ENCODE data around the gene FBXL20.
"Not testable (repeated sequence)": the region's sequence is repeated elsewhere in the genome, so short reads cannot be mapped to it uniquely, and the experiment has no call there.

The FBXL20 gene

GRCh38 chr17:39332092-39332491, 69.3 kb downstream of the FBXL20 start:
- no peak for DNase-seq (ENCODE audit: low read depth)

- DNase-seq (ENCODE audit: low read depth), result no peak
These were observed 72.6 kb downstream of the FBXL20 start for GRCh38 chr17:39328815-39329214.

DNA sequence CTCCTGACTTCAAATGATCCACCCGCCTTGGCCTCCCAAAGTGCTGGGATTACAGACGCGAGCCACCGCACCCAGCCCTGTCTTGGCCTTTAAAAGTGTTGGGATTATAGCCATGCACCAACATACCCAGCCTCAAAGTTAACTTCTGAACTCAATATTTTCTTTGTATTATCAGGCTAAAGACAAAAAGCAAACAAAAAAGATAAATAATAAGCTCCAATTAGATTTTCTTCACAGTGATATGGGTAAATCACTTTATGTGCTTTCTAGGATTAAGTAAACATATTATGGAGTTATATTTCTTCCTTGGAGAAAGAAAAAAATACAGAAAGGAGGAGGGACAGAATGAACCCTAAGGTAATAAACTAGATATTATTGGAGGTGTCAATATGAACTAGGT, 74.3 kb downstream of the FBXL20 start:
- DNase-seq (ENCODE audit: low read depth), result no peak

- DNase-seq (ENCODE audit: low read depth), result no peak
These were observed 75.7 kb downstream of the FBXL20 start for GRCh38 chr17:39325528-39326240.

DNA sequence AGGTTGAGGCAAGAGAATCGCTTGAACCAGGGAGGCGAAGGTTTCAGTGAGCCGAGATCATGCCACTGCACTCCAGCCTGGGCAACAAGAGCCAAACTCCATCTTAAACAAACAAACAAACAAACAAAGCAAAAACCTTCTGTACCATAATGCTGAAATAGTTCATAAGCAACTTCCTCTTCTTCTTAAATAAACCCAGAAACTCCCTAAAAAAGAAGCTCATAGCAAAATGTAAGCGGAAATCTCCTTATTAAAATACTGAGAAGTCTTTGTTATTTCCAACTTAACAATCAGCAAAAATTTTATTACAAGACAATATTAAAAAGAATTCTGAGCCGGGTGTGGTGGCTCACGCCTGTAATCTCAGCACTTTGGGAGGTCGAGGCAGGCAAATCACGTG, 82.8 kb downstream of the FBXL20 start:
- DNase-seq (ENCODE audit: low read depth), result no peak

DNA sequence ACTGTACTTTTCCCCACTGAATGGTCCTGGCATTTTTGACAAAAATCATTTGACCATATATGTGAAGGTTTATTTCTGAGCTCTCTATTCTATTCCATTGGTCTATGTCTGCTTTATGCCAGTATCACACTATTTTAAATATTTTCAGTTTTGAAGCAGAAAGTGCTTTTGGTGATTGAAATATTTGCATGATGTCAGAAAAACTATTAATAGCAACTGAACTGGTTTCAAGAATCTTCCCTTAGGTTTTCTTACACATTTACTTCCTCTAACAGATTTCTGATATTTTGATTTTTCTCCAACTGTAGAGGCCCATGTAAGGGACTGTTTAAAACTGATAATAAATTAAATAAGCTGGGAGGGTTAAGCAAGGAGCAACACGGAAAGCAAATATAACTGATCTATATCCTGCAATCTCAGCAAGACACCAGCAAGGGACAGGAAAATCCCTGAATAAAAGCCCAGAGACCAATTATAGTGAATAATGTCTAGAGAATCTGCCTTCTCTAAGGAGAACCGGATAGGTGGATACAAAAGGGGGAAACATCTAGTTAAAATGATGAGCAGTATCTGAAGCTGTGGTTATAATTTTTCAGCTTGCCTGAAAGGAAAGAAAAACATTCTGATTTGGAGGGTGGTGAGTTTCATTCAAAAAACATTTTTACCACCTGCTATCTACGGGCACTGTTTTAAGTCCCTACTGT, 94.8 kb downstream of the FBXL20 start:
- DNase-seq (ENCODE audit: low read depth), result peak; percentile 13

- DNase-seq (ENCODE audit: low read depth), result no peak
These were observed 95.4 kb downstream of the FBXL20 start for GRCh38 chr17:39305978-39306377.

DNA sequence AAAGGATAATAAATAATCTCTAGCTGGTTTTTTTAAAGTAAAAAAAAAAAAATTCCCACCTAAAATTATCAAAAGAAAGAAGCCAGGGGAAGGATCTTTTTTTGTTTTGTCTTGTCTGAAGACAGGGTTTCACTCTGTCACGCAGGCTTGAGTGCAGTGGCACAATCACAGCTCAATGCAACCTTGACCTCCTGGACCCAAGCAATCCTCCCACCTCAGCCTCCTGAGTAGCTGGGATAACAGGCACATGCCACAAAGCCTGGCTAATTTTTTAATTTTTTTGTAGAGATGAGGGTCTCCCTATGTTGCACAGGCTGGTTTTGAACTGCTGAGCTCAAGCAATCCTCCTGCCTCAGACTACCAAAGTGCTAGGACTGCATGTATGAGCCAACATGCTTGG, 97.2 kb downstream of the FBXL20 start:
- DNase-seq (ENCODE audit: low read depth), result no peak

DNA sequence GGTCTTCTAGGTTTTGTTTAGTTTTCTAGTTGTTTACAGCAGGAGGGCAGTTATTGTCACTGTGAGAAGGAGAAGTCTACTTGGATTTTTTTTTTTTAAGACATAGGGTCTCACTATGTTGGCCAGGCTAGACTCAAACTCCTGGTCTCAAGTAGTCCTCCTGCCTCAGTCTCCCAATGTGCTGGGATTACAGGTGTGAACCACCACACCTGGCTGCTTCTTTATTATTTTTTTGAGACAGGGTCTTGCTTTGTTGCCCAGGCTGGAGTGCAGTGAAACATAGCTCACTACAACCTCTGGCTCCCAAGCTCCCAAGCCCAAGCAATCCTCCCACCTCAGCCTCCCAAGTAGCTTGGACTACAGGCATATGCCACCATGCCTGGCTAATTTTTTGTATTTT, 107.4 kb downstream of the FBXL20 start:
- DNase-seq (ENCODE audit: low read depth), result no peak

- not testable (repeated sequence) for DNase-seq (ENCODE audit: low read depth)
These were observed 108.9 kb downstream of the FBXL20 start for GRCh38 chr17:39292546-39292945.

DNA sequence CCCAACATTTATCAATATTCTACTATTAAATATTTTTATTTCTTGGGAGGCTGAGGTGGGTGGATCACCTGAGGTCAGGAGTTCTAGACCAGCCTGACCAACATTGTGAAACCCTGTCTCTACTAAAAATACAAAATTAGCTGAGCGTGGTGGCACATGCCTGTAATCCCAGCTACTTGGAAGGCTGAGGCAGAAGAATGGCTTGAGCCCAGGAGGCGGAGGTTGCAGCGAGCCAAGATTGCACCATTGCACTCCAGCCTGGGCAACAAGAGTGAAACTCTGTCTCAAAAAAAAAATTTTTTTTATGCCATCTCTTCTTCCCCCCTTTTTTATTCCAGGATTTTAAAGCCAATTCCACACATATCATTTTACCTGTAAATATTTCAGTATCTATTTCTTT, 114.9 kb downstream of the FBXL20 start:
- DNase-seq (ENCODE audit: low read depth), result not testable (repeated sequence)

GRCh38 chr17:39284685-39285084, 116.7 kb downstream of the FBXL20 start:
- no peak for DNase-seq (ENCODE audit: low read depth)

DNA sequence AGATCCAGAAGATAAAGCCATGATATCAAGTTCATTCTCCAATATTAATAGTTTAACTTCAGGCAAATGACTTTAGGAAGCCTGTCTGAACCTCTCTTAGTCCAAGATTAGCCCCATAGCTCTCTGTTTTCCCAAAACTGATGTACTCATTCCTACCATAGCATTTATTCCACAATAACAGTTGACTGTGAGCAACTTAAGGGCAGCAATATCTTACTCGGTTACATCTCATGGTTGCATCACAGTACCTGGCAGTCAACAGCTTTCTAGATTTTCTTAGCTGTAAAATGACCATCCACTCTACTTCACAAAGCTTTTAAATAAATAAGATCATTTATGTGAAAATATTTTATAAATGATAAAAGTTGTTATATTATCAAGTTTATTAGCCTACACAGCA, 117.5 kb downstream of the FBXL20 start:
- DNase-seq (ENCODE audit: low read depth), result no peak

- DNase-seq (ENCODE audit: low read depth), result no peak
These were observed 118.3 kb downstream of the FBXL20 start for GRCh38 chr17:39283098-39283497.

GRCh38 chr17:39281806-39282205, 119.6 kb downstream of the FBXL20 start:
- DNase-seq (ENCODE audit: low read depth), result no peak

- not testable (repeated sequence) for DNase-seq (ENCODE audit: low read depth)
These were observed 123.2 kb downstream of the FBXL20 start for GRCh38 chr17:39278246-39278645.

DNA sequence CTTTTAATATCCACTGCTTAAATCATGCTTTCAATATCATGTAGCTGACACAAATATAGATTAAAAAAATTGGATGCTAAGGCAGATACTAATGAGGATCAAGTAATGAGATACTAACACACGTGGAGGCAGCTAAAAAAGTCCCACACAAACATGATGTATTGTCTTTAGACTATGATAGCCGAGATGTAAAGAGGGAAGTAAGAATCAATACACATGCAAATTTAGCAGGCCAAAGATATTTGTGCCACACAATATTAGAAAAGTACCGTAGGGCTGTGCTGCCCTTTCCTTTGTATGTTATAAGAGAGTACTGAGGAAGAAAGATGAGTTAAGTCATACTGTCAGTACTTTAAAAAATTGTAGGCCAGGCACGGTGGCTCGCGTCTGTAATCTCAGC, 124.3 kb downstream of the FBXL20 start:
- DNase-seq (ENCODE audit: low read depth), result no peak

GRCh38 chr17:39276113-39276512, 125.3 kb downstream of the FBXL20 start:
- DNase-seq (ENCODE audit: low read depth), result no peak

DNA sequence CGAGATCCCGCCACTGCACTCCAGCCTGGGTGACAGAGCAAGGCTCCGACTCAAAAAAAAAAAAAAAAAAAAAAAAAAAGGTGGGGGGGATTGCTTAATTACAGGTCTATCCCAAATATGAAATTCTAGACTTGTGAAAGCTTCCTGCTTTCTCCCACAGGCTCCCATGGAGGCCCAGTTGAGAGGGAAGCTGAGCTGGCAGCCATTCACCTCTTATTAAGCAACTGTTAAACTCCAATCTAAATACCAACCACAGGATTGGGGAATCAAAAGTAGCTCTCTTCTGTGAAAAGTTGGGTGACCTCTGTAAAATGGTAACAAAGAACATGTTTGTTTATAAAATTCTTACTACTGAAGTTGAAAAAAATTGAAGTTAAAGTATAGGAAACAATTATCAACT, 129.9 kb downstream of the FBXL20 start:
- no peak for DNase-seq (ENCODE audit: low read depth)

DNA sequence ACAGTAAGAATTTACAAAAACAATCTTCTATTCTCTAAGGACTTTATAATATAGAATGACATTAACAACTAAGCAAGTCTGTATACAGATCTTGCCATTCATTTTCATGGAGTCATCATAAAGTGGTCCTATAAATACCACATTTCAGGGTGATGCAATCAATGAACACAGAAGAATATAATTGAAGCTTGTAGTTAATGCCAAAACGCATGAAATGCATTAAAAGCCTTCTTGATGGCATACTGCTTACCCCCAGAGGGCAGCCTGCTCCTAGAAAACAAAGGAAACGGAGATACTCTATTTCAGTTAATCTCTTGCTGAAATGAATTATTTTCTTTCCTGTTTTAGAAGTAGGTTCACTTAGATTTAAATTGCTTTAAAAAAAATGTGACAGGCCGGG, 130.5 kb downstream of the FBXL20 start:
- DNase-seq (ENCODE audit: low read depth), result peak; percentile 65

GRCh38 chr17:39264119-39264518, 137.3 kb downstream of the FBXL20 start:
- DNase-seq (ENCODE audit: low read depth), result no peak

- DNase-seq (ENCODE audit: low read depth), result no peak
These were observed 140.1 kb downstream of the FBXL20 start for GRCh38 chr17:39261286-39261685.

- DNase-seq (ENCODE audit: low read depth), result no peak
These were observed 148.5 kb downstream of the FBXL20 start for GRCh38 chr17:39252788-39253460.
